H9 (cell line): ENCODE data around the gene RPL23. TPM values are rescaled to one million over a fixed set of nuclear protein-coding genes. Genes with fewer than 3 reads are reported as not detected.

Experiments
- DNase-seq: peaks from one replicate; pipeline ENCODE4 v3.0.0-alpha.2; 2017
- H2AFZ ChIP-seq: one replicate; pipeline ENCODE4 v1.6.1; 2013; ENCODE audit warnings: mild to moderate bottlenecking, low read length, control low read depth, moderate library complexity
- H2AK5ac ChIP-seq: 2 replicates; pipeline ENCODE4 v1.6.1; 2013; ENCODE audit warnings: low read length, control low read depth, mixed read lengths; ENCODE audit not compliant: insufficient read length
- H2BK120ac ChIP-seq: one replicate; pipeline ENCODE4 v1.6.1; 2013; ENCODE audit warnings: low read depth, mild to moderate bottlenecking, low read length, control low read depth, inconsistent platforms; ENCODE audit not compliant: poor library complexity, severe bottlenecking
- H2BK12ac ChIP-seq: 2 replicates; pipeline ENCODE4 v1.6.1; 2013; ENCODE audit warnings: low read length, control low read depth, mixed read lengths, low read depth; ENCODE audit not compliant: insufficient read length
- H2BK15ac ChIP-seq: 2 replicates; pipeline ENCODE4 v1.6.1; 2013; ENCODE audit warnings: low read depth, low read length, control low read depth
- H2BK20ac ChIP-seq: one replicate; pipeline ENCODE4 v1.6.1; 2013; ENCODE audit warnings: low read depth, mild to moderate bottlenecking, low read length, control low read depth, inconsistent platforms; ENCODE audit not compliant: poor library complexity, severe bottlenecking
- H2BK5ac ChIP-seq: 2 replicates; pipeline ENCODE4 v1.6.1; 2013; ENCODE audit warnings: low read length, control low read depth, mixed read lengths; ENCODE audit not compliant: insufficient read length
- H3K14ac ChIP-seq: 2 replicates; pipeline ENCODE4 v1.6.1; 2013; ENCODE audit warnings: low read length, control low read depth; ENCODE audit not compliant: insufficient read depth
- H3K18ac ChIP-seq: 2 replicates; pipeline ENCODE4 v1.6.1; 2013; ENCODE audit warnings: low read depth, mild to moderate bottlenecking, mixed read lengths, low read length, control low read depth; ENCODE audit not compliant: insufficient read length
- H3K23ac ChIP-seq: 2 replicates; pipeline ENCODE4 v1.6.1; 2013; ENCODE audit warnings: low read length, control low read depth, mixed read lengths, low read depth; ENCODE audit not compliant: insufficient read length
- H3K23me2 ChIP-seq: 2 replicates; pipeline ENCODE4 v1.6.1; 2013; ENCODE audit warnings: low read depth, mild to moderate bottlenecking, mixed read lengths, low read length, control low read depth; ENCODE audit not compliant: insufficient read length, poor library complexity, severe bottlenecking
- H3K27ac ChIP-seq: 2 replicates; pipeline ENCODE4 v1.5.1; 2013; ENCODE audit warnings: low read length, control low read depth, mixed read lengths, low read depth; ENCODE audit not compliant: insufficient read length
- H3K27me3 ChIP-seq: 2 replicates; pipeline ENCODE4 v1.6.1; 2013; ENCODE audit warnings: low read length, control low read depth, inconsistent platforms; ENCODE audit not compliant: insufficient read depth
- H3K4ac ChIP-seq: 2 replicates; pipeline ENCODE4 v1.6.1; 2013; ENCODE audit warnings: low read depth, mild to moderate bottlenecking, control low read depth, inconsistent platforms, low read length, moderate library complexity
- H3K4me1 ChIP-seq: 2 replicates; pipeline ENCODE4 v1.6.1; 2013; ENCODE audit warnings: low read length, control low read depth, inconsistent platforms; ENCODE audit not compliant: insufficient read depth
- H3K4me2 ChIP-seq: 2 replicates; pipeline ENCODE4 v1.6.1; 2013; ENCODE audit warnings: low read length, control low read depth, mixed read lengths; ENCODE audit not compliant: insufficient read length, insufficient read depth
- H3K56ac ChIP-seq: 2 replicates; pipeline ENCODE4 v1.6.1; 2013; ENCODE audit warnings: low read depth, mild to moderate bottlenecking, mixed read lengths, low read length, control low read depth; ENCODE audit not compliant: insufficient read length
- H3K79me1 ChIP-seq: 2 replicates; pipeline ENCODE4 v1.6.1; 2013; ENCODE audit warnings: low read depth, mild to moderate bottlenecking, moderate library complexity, low read length, control low read depth, inconsistent platforms; ENCODE audit not compliant: insufficient read depth, poor library complexity, severe bottlenecking
- H3K79me2 ChIP-seq: 2 replicates; pipeline ENCODE4 v1.6.1; 2013; ENCODE audit warnings: low read length, control low read depth, inconsistent platforms; ENCODE audit not compliant: insufficient read depth
- H3K9ac ChIP-seq: 2 replicates; pipeline ENCODE4 v1.6.1; 2013; ENCODE audit warnings: low read length, control low read depth, mixed read lengths; ENCODE audit not compliant: insufficient read length; ENCODE audit errors: extremely low read depth
- H3K9me3 ChIP-seq: one replicate; pipeline ENCODE4 v1.6.1; 2013; ENCODE audit warnings: low read depth, low read length, inconsistent platforms; ENCODE audit not compliant: control insufficient read depth
- H3T11ph ChIP-seq: one replicate; pipeline ENCODE4 v1.6.1; 2013; ENCODE audit warnings: mild to moderate bottlenecking, low read length, control low read depth, inconsistent platforms
- H4K20me1 ChIP-seq: one replicate; pipeline ENCODE4 v1.6.1; 2013; ENCODE audit not compliant: control insufficient read depth, insufficient read length, insufficient read depth
- H4K5ac ChIP-seq: 2 replicates; pipeline ENCODE4 v1.6.1; 2013; ENCODE audit warnings: low read depth, mild to moderate bottlenecking, mixed read lengths, low read length, control low read depth; ENCODE audit not compliant: insufficient read length
- H4K8ac ChIP-seq: replicated peaks from 2 replicates; pipeline ENCODE4 v1.6.1; 2013; ENCODE audit warnings: low read length, control low read depth, mixed read lengths, low read depth; ENCODE audit not compliant: insufficient read length
- H4K91ac ChIP-seq: 2 replicates; pipeline ENCODE4 v1.6.1; 2013; ENCODE audit warnings: low read depth, mild to moderate bottlenecking, moderate library complexity, mixed read lengths, low read length, control low read depth; ENCODE audit not compliant: insufficient read length
- H3K27ac Mint-ChIP-seq, 3 experiments: 2 replicates in 2 of 3; 3 replicates in 1 of 3; pipeline ENCODE4 v1.8.0; 2020 to 2021; ENCODE audit warnings: mixed read lengths in 3 of 3, mild to moderate bottlenecking in 1 of 3, moderate library complexity in 1 of 3
- H3K27me3 Mint-ChIP-seq: 2 replicates; pipeline ENCODE4 v1.8.0; 2021; ENCODE audit warnings: low read depth, mild to moderate bottlenecking, moderate library complexity, mixed read lengths
- H3K36me3 Mint-ChIP-seq, 3 experiments: 2 replicates in 2 of 3; 3 replicates in 1 of 3; pipeline ENCODE4 v1.8.0; 2020 to 2021; ENCODE audit warnings: low read depth in 3 of 3, mixed read lengths in 3 of 3; ENCODE audit not compliant: insufficient read depth in 1 of 3
- H3K4me1 Mint-ChIP-seq, 2 experiments: 2 replicates each; pipeline ENCODE4 v1.8.0; 2020; ENCODE audit warnings: mixed read lengths in 2 of 2
- H3K4me3 Mint-ChIP-seq, 2 experiments: 2 replicates in 1 of 2; 3 replicates in 1 of 2; pipeline ENCODE4 v1.8.0; 2020 to 2021; ENCODE audit warnings: mild to moderate bottlenecking in 2 of 2, mixed read lengths in 2 of 2, moderate library complexity in 1 of 2
- H3K9me3 Mint-ChIP-seq, 2 experiments: 2 replicates in 1 of 2; 3 replicates in 1 of 2; pipeline ENCODE4 v1.8.0; 2020; ENCODE audit warnings: mild to moderate bottlenecking in 2 of 2, mixed read lengths in 2 of 2, moderate library complexity in 1 of 2
- CTCF ChIP-seq: fragments of 200-600 bp; sonication (generic); conservative IDR thresholded peaks from 3 replicates; pipeline ENCODE4 v1.8.0; 2021; ENCODE audit warnings: antibody characterized with exemption, mild to moderate bottlenecking
- WGBS: extraction: QIAGEN DNeasy Blood & Tissue Kit; methylation state at CpG from one replicate; pipeline ENCODE4 v1.1.7; 2013; ENCODE audit warnings: missing lambda C conversion rate, low lambda C conversion rate, mixed read lengths; ENCODE audit not compliant: insufficient read length; ENCODE audit errors: extremely low coverage; 5-methylcytosine and 5-hydroxymethylcytosine counted together
- total RNA-seq: library from RNA; stranded (reverse); gene quantifications from 2 replicates; pipeline ENCODE4 v1.2.1, GENCODE V29; 2021

The RPL23 gene
- total RNA-seq, 1 experiment from 2014 or later = 2,084 TPM

GRCh38 chr17:38850374-38850773, 3.1 kb downstream of the RPL23 start:
- WGBS = no CpG with 5 or more reads among the region's 7 CpGs
- H3K36me3 Mint-ChIP-seq = peaks cover 62 to 67% (median 63%) of the 10 kb centered on the region in 3 experiments
- peak overlapping the region in 2 of 3 experiments; percentile 53 to 80; a peak in 3 of 7 replicates for H3K27ac Mint-ChIP-seq

More at GRCh38 chr17:38850374-38850773, 3.1 kb downstream of the RPL23 start:
- no peaks in the 10 kb centered on the region; the same call in 1 of the 2 replicates for H3K27me3 Mint-ChIP-seq
- H3K27ac ChIP-seq = no peak overlapping the region
- H3K9me3 ChIP-seq = no peaks in the 10 kb centered on the region
- H2BK12ac ChIP-seq = no peak overlapping the region
- no peak for TF ChIP-seq CTCF
- peak overlapping the region; percentile 66 for H3K4me2 ChIP-seq
- H3K79me1 ChIP-seq = peaks cover 9% of the 10 kb centered on the region
- no peak overlapping the region for H2BK15ac ChIP-seq
- no peak overlapping the region for H3K23ac ChIP-seq
- H3K18ac ChIP-seq = no peak overlapping the region
- H3K27me3 ChIP-seq = no peaks in the 10 kb centered on the region
- H3K4ac ChIP-seq = no peak overlapping the region
- H3K14ac ChIP-seq = no peak overlapping the region
- peaks cover 3 to 4% of the 10 kb centered on the region in 2 experiments; a peak in 1 of 5 replicates for H3K9me3 Mint-ChIP-seq
- DNase-seq = no peak
- H4K5ac ChIP-seq = no peak overlapping the region
- no peak overlapping the region for H4K8ac ChIP-seq
- H3K9ac ChIP-seq = peak overlapping the region; percentile 0
- H2AK5ac ChIP-seq = no peak overlapping the region
- H3K4me1 Mint-ChIP-seq = peaks cover 18 to 26% of the 10 kb centered on the region in 2 experiments
- H2AFZ ChIP-seq = no peak overlapping the region
- no peak overlapping the region for H2BK120ac ChIP-seq
- no peak overlapping the region for H4K91ac ChIP-seq
- H4K20me1 ChIP-seq = no peaks in the 10 kb centered on the region
- H2BK20ac ChIP-seq = no peak overlapping the region
- H3K23me2 ChIP-seq = peaks cover 12% of the 10 kb centered on the region
- no peak overlapping the region for H3T11ph ChIP-seq
- H3K4me1 ChIP-seq = 0 out of 2 replicates have a peak, but pooled peaks cover 2% of the 10 kb centered on the region
- H3K4me3 Mint-ChIP-seq = peak overlapping the region; percentile 99 to 100
- H3K79me2 ChIP-seq = peaks cover 22% of the 10 kb centered on the region
- no peak overlapping the region for H2BK5ac ChIP-seq
- H3K56ac ChIP-seq = no peak overlapping the region
